ENCODE results near the gene CISD2.

GRCh38 chr4:102847687-102848086 is 21.1 kb upstream of the CISD2 start:
- TF ChIP-seq FOXP2 (optimal IDR thresholded peaks at IDR 0.05; ENCODE audit: borderline replicate concordance, extremely low read depth, extremely low read length, insufficient read depth) (no peak), TAF1 (IDR thresholded peaks at IDR 0.05; ENCODE audit: borderline replicate concordance, insufficient read depth, low read length) (no peak), POLR2AphosphoS5 (IDR thresholded peaks at IDR 0.05; ENCODE audit: low read depth, low read length) (no peak), REST (IDR thresholded peaks at IDR 0.05; ENCODE audit: insufficient read depth in 1 of 2, low read depth in 2 of 2, low read length in 2 of 2) (no peak)

Data from PFSK-1 (cell line).